Measurements from ENCODE around the gene NR2C2.

NR2C2 gene

GRCh38 chr3:15043408-15044171 lies 96.2 kb downstream of the NR2C2 start:
- Mint-ChIP-seq H3K27ac (no peak overlapping the region), H3K9me3 (no peaks in the 10 kb centered on the region), H3K4me3 (no peak overlapping the region), H3K27me3 (ENCODE audit: low read depth) (no peaks in the 10 kb centered on the region), H3K36me3 (ENCODE audit: low read depth) (peaks cover 34% of the 10 kb centered on the region), H3K4me1 (ENCODE audit: low read depth) (peaks cover 12% of the 10 kb centered on the region)

- Mint-ChIP-seq H3K36me3 (ENCODE audit: low read depth) (peaks cover 34% of the 10 kb centered on the region), H3K4me3 (no peak overlapping the region), H3K27me3 (ENCODE audit: low read depth) (no peaks in the 10 kb centered on the region), H3K9me3 (no peaks in the 10 kb centered on the region), H3K4me1 (ENCODE audit: low read depth) (peaks cover 12% of the 10 kb centered on the region), H3K27ac (peak overlapping the region; percentile 46)
Measured at GRCh38 chr3:15044326-15044725, 96.9 kb downstream of the NR2C2 start.

- Mint-ChIP-seq H3K36me3 (ENCODE audit: low read depth) (peaks cover 34% of the 10 kb centered on the region), H3K4me1 (ENCODE audit: low read depth) (peaks cover 12% of the 10 kb centered on the region), H3K9me3 (no peaks in the 10 kb centered on the region), H3K27me3 (ENCODE audit: low read depth) (no peaks in the 10 kb centered on the region), H3K4me3 (no peak overlapping the region), H3K27ac (peak overlapping the region; percentile 10)
Measured at GRCh38 chr3:15045667-15046066, 98.3 kb downstream of the NR2C2 start.

- Mint-ChIP-seq H3K27me3 (ENCODE audit: low read depth) (no peaks in the 10 kb centered on the region), H3K4me3 (no peak overlapping the region), H3K36me3 (ENCODE audit: low read depth) (peaks cover 24% of the 10 kb centered on the region), H3K9me3 (no peaks in the 10 kb centered on the region), H3K4me1 (ENCODE audit: low read depth) (peaks cover 7% of the 10 kb centered on the region), H3K27ac (no peak overlapping the region)
Measured at GRCh38 chr3:15049584-15049983, 102.2 kb downstream of the NR2C2 start.

GRCh38 chr3:15050405-15051092 lies 103.2 kb downstream of the NR2C2 start:
- Mint-ChIP-seq H3K36me3 (ENCODE audit: low read depth) (peaks cover 30% of the 10 kb centered on the region), H3K27me3 (ENCODE audit: low read depth) (no peaks in the 10 kb centered on the region), H3K9me3 (peaks cover 3% of the 10 kb centered on the region), H3K27ac (no peak overlapping the region), H3K4me3 (no peak overlapping the region), H3K4me1 (ENCODE audit: low read depth) (peaks cover 10% of the 10 kb centered on the region)

- Mint-ChIP-seq H3K4me1 (ENCODE audit: low read depth) (peaks cover 9% of the 10 kb centered on the region), H3K9me3 (peaks cover 3% of the 10 kb centered on the region), H3K27me3 (ENCODE audit: low read depth) (no peaks in the 10 kb centered on the region), H3K27ac (no peak overlapping the region), H3K36me3 (ENCODE audit: low read depth) (peaks cover 29% of the 10 kb centered on the region), H3K4me3 (no peak overlapping the region)
Measured at GRCh38 chr3:15051531-15051930, 104.1 kb downstream of the NR2C2 start.

- Mint-ChIP-seq H3K36me3 (ENCODE audit: low read depth) (peaks cover 26% of the 10 kb centered on the region), H3K4me1 (ENCODE audit: low read depth) (peaks cover 9% of the 10 kb centered on the region), H3K9me3 (peaks cover 3% of the 10 kb centered on the region), H3K4me3 (no peak overlapping the region), H3K27ac (no peak overlapping the region), H3K27me3 (ENCODE audit: low read depth) (no peaks in the 10 kb centered on the region)
Measured at GRCh38 chr3:15052335-15053242, 105.2 kb downstream of the NR2C2 start.

GRCh38 chr3:15053541-15053940 lies 106.2 kb downstream of the NR2C2 start:
- no peak overlapping the region for H3K4me3 Mint-ChIP-seq
- H3K36me3 Mint-ChIP-seq (ENCODE audit: low read depth): peaks cover 26% of the 10 kb centered on the region
- no peaks in the 10 kb centered on the region for H3K27me3 Mint-ChIP-seq (ENCODE audit: low read depth)
- peaks cover 3% of the 10 kb centered on the region for H3K9me3 Mint-ChIP-seq
- no peak overlapping the region for H3K27ac Mint-ChIP-seq
- H3K4me1 Mint-ChIP-seq (ENCODE audit: low read depth): peaks cover 11% of the 10 kb centered on the region

GRCh38 chr3:15055019-15055557 lies 107.7 kb downstream of the NR2C2 start:
- H3K4me1 Mint-ChIP-seq (ENCODE audit: low read depth): peaks cover 16% of the 10 kb centered on the region
- H3K36me3 Mint-ChIP-seq (ENCODE audit: low read depth): peaks cover 24% of the 10 kb centered on the region
- no peaks in the 10 kb centered on the region for H3K27me3 Mint-ChIP-seq (ENCODE audit: low read depth)
- H3K9me3 Mint-ChIP-seq: peaks cover 3% of the 10 kb centered on the region
- H3K4me3 Mint-ChIP-seq: peak overlapping the region; percentile 32
- H3K27ac Mint-ChIP-seq: peak overlapping the region; percentile 84

- Mint-ChIP-seq H3K36me3 (ENCODE audit: low read depth) (peaks cover 24% of the 10 kb centered on the region), H3K27me3 (ENCODE audit: low read depth) (no peaks in the 10 kb centered on the region), H3K4me3 (no peak overlapping the region)
Measured at GRCh38 chr3:15056676-15057404, 109.5 kb downstream of the NR2C2 start.

GRCh38 chr3:15060029-15060428 lies 112.6 kb downstream of the NR2C2 start:
- H3K36me3 Mint-ChIP-seq (ENCODE audit: low read depth): peaks cover 18% of the 10 kb centered on the region
- H3K9me3 Mint-ChIP-seq: no peaks in the 10 kb centered on the region
- H3K27me3 Mint-ChIP-seq (ENCODE audit: low read depth): no peaks in the 10 kb centered on the region
- no peak overlapping the region for H3K4me3 Mint-ChIP-seq
- H3K27ac Mint-ChIP-seq: peak overlapping the region; percentile 55
- H3K4me1 Mint-ChIP-seq (ENCODE audit: low read depth): peaks cover 26% of the 10 kb centered on the region

More at GRCh38 chr3:15056676-15057404, 109.5 kb downstream of the NR2C2 start:
- H3K4me1 Mint-ChIP-seq (ENCODE audit: low read depth): peaks cover 16% of the 10 kb centered on the region
- H3K27ac Mint-ChIP-seq: no peak overlapping the region
- peaks cover 3% of the 10 kb centered on the region for H3K9me3 Mint-ChIP-seq

- Mint-ChIP-seq H3K4me1 (ENCODE audit: low read depth) (peaks cover 24% of the 10 kb centered on the region), H3K27ac (no peak overlapping the region), H3K9me3 (no peaks in the 10 kb centered on the region), H3K4me3 (peak overlapping the region; percentile 93), H3K27me3 (ENCODE audit: low read depth) (no peaks in the 10 kb centered on the region), H3K36me3 (ENCODE audit: low read depth) (peaks cover 11% of the 10 kb centered on the region)
Measured at GRCh38 chr3:15063238-15063637, 115.9 kb downstream of the NR2C2 start.

GRCh38 chr3:15063656-15064286 lies 116.4 kb downstream of the NR2C2 start:
- H3K27ac Mint-ChIP-seq: peak overlapping the region; percentile 95
- H3K36me3 Mint-ChIP-seq (ENCODE audit: low read depth): peaks cover 6% of the 10 kb centered on the region
- H3K4me3 Mint-ChIP-seq: peak overlapping the region; percentile 93
- H3K27me3 Mint-ChIP-seq (ENCODE audit: low read depth): no peaks in the 10 kb centered on the region
- H3K4me1 Mint-ChIP-seq (ENCODE audit: low read depth): peaks cover 22% of the 10 kb centered on the region
- no peaks in the 10 kb centered on the region for H3K9me3 Mint-ChIP-seq
